ENCODE measurements around the gene CMSS1. TPM values are rescaled to one million over a fixed set of nuclear protein-coding genes. Genes with fewer than 3 reads are reported as not detected.
A peak's percentile ranks its signal among the peaks of the same experiment; 100 is the strongest.
"Not testable (repeated sequence)": the region's sequence is repeated elsewhere in the genome, so short reads cannot be mapped to it uniquely, and the experiment has no call there.

Gene CMSS1
- total and polyA plus RNA-seq, 2 of the 13 experiments (the other 11 are each of a cell fraction or from before 2014, with no cell fraction given), result 6.4 to 48.7 TPM

DNA sequence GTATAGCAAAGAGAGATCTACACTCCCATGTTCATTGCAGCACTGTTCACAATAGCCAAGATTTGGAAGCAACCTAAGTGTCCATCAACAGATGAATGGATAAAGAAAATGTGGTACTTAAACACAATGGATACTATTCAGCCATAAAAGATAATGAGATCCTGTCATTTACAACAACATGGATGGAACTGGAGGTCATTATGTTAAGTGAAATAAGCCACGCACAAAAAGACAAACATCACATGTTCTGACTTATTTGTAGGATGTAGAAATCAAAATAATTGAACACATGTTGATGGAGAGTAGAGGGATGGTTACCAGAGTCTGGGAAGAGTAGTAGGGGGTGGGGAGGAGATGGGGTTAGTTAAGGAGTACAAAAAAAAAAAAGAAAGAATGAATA, 278.6 kb downstream of the CMSS1 start:
- H3K9me3 ChIP-seq (ENCODE audit: low read length); CTCF ChIA-PET (ENCODE audit: low intra/inter-chr PET ratio, low total read pairs); H2AFZ ChIP-seq (ENCODE audit: low read length); ATAC-seq; in situ Hi-C loops (cut with HindIII; ENCODE audit: extremely low pct_ligation_motif_present, low pct_unique_long_range_greater_than_20kb); POLR2A ChIA-PET; H3K4me3 ChIP-seq (replicated peaks in 1 of 3; ENCODE audit: insufficient read depth in 1 of 3, low read depth in 2 of 3, low read length in 3 of 3); H3K27ac ChIP-seq (ENCODE audit: extremely low read length, insufficient read depth, low read length); H3K4me2 ChIP-seq (ENCODE audit: low read depth, low read length); DNase-seq (ENCODE audit: low spot score); BruUV-seq (replicated peaks); H3K79me2 ChIP-seq (ENCODE audit: insufficient read depth, low read length); H4K20me1 ChIP-seq (ENCODE audit: insufficient read depth, low read length); H3K9ac ChIP-seq (ENCODE audit: insufficient read depth, low read depth, low read length); H3K27me3 ChIP-seq (ENCODE audit: control insufficient read depth in 1 of 2, insufficient read depth in 2 of 2, low read length in 2 of 2); intact Hi-C loops (cut with micrococcal nuclease; ENCODE audit: unreplicated experiment); FAIRE-seq; H3K36me3 ChIP-seq (replicated peaks in 1 of 2; ENCODE audit: control insufficient read depth in 1 of 2, insufficient read depth in 2 of 2, low read length in 2 of 2): not testable (repeated sequence)
- H3K4me1 ChIP-seq (ENCODE audit: insufficient read depth, low read length), result peaks cover 46% of the 10 kb centered on the region
- WGBS (ENCODE audit: low lambda C conversion rate), result 97% methylated on average over 1 of the region's 1 CpG

DNA sequence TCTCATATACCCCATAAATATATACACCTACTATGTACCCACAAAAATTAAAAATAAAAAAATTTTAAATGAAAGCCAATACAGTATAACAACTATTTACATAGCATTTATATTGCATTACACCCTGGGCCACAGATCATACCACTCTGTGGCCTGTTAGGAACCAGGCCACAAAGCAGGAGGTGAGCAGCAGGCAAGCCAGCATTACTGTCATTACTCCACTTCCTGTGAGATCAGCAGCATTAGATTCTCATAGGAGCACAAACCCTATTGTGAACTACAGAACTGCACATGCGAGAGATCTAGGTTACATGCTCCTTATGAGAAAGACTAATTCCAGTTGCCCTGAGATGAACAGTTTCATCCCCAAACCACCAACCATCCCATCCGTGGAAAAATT, 279.2 kb downstream of the CMSS1 start:
- Histone ChIP-seq H3K27me3 (ENCODE audit: control insufficient read depth in 1 of 2, insufficient read depth in 2 of 2, low read length in 2 of 2) (no peaks in the 10 kb centered on the region), H3K79me2 (ENCODE audit: insufficient read depth, low read length) (no peaks in the 10 kb centered on the region), H3K9me3 (ENCODE audit: low read length) (no peaks in the 10 kb centered on the region), H2AFZ (ENCODE audit: low read length) (no peak overlapping the region), H3K4me1 (ENCODE audit: insufficient read depth, low read length) (peaks cover 46% of the 10 kb centered on the region), H4K20me1 (ENCODE audit: insufficient read depth, low read length) (no peaks in the 10 kb centered on the region), H3K4me2 (ENCODE audit: low read depth, low read length) (no peak overlapping the region), H3K27ac (ENCODE audit: extremely low read length, insufficient read depth, low read length) (peak overlapping the region; percentile 84), H3K4me3 (replicated peaks in 1 of 3; ENCODE audit: insufficient read depth in 1 of 3, low read depth in 2 of 3, low read length in 3 of 3) (no peak overlapping the region), H3K36me3 (replicated peaks in 1 of 2; ENCODE audit: control insufficient read depth in 1 of 2, insufficient read depth in 2 of 2, low read length in 2 of 2) (no peaks in the 10 kb centered on the region), H3K9ac (ENCODE audit: insufficient read depth, low read depth, low read length) (no peak overlapping the region)
- 100% methylated on average over 2 of the region's 2 CpGs for WGBS (ENCODE audit: low lambda C conversion rate)
- in situ Hi-C loops (cut with HindIII; ENCODE audit: extremely low pct_ligation_motif_present, low pct_unique_long_range_greater_than_20kb) (no loop called here), intact Hi-C loops (cut with micrococcal nuclease; ENCODE audit: unreplicated experiment) (no loop called here)
- FAIRE-seq (no peak), DNase-seq (ENCODE audit: low spot score) (no peak), ATAC-seq (no peak)
- BruUV-seq (replicated peaks), result no TSS peak
- TF ChIP-seq ZNF224 (CRISPR knock-in tag; IDR thresholded peaks at IDR 0.05) (no peak), SMAD9 (CRISPR knock-in tag; IDR thresholded peaks at IDR 0.05) (no peak), LCORL (IDR thresholded peaks at IDR 0.05) (no peak), LCORL (CRISPR knock-in tag; IDR thresholded peaks at IDR 0.05) (no peak), MLLT10 (CRISPR knock-in tag; IDR thresholded peaks at IDR 0.05) (no peak), NFE2L1 (CRISPR knock-in tag; IDR thresholded peaks at IDR 0.05; ENCODE audit: borderline replicate concordance) (no peak)
- ChIA-PET POLR2A (no interaction called here), CTCF (ENCODE audit: low intra/inter-chr PET ratio, low total read pairs) (no interaction called here)

Measured in HepG2 (cell line).